HS-27A (cell line): Measurements from ENCODE around the gene TTC34.
A peak's percentile ranks its signal among the peaks of the same experiment; 100 is the strongest.
"Not testable (repeated sequence)": the region's sequence is repeated elsewhere in the genome, so short reads cannot be mapped to it uniquely, and the experiment has no call there.

Experiments used
- DNase-seq: peaks from one replicate; pipeline ENCODE4 v3.0.0-alpha.2; 2012; ENCODE audit warnings: low read depth, missing footprints

TTC34 gene

DNA sequence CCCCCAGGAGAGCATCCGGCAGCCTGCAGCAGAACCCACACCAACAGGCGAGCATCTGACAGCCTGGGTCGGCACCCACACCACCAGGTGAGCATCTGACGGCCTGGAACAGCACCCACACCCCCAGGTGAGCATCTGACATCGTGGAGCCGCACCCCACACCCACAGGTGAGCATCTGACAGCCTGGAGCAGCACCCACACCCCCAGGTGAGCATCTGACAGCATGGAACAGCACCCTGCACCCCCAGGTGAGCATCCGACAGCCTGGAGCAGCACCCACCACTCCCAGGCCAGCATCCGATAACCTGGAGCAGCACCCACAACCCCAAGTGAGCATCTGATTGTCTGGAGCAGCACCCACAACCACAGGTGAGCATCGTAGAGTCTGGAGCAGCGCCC is 124.8 kb downstream of the TTC34 start:
- DNase-seq, result not testable (repeated sequence)

DNA sequence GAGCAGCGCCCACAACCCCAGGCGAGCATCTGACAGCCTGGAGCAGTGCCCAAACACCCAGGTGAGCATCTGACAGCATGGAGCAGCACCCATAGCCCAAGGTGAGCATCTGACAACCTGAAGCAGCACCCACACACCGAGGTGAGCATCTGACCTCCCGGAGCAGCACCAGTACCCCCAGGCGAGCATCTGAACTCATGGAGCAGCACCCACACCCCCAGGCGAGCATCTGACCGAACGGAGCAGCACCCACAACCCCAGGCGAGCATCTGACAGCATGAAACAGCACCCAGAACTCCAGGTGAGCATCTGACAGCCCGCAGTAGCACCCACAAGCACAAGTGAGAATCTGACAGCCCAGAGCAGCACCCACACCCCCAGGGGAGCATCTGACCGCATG is 129.8 kb downstream of the TTC34 start:
- not testable (repeated sequence) for DNase-seq

DNA sequence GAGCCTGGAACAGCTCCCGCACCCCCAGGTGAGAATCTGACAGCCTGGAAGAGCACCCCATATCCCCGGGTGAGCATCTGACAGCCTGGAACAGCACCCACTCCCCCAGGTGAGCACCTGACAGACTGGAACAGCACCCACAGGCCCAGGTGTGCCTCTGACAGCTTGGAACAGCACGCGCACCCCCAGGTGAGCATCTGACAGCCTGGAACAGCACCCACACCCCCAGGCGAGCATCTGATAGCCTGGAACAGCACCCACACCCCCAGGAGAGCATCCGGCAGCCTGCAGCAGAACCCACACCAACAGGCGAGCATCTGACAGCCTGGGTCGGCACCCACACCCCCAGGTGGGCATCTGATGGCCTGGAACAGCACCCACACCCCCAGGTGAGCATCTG is 141.7 kb downstream of the TTC34 start:
- DNase-seq, result not testable (repeated sequence)

DNA sequence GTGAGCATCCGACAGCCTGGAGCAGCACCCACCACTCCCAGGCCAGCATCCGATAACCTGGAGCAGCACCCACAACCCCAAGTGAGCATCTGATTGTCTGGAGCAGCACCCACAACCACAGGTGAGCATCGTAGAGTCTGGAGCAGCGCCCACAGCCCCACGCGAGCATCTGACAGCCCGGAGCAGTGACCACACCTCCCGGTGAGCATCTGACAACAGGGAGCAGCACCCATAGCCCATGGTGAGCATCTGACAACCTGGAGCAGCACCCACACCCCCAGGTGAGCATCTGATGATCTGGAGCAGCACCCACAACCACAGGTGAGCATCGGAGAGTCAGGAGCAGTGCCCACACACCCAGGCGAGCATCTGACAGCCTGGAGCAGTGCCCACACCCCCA is 143.6 kb downstream of the TTC34 start:
- not testable (repeated sequence) for DNase-seq

DNA sequence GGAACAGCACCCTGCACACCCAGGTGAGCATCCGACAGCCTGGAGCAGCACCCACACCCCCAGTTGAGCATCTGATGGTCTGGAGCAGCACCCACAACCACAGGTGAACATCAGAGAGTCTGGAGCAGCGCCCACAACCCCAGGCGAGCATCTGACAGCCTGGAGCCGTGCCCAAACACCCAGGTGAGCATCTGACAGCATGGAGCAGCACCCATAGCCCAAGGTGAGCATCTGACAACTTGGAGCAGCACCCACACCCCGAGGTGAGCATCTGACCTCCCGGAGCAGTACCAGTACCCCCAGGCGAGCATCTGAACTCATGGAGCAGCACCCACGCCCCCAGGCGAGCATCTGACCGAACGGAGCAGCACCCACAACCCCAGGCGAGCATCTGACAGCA is 144.4 kb downstream of the TTC34 start:
- DNase-seq, result not testable (repeated sequence)

DNA sequence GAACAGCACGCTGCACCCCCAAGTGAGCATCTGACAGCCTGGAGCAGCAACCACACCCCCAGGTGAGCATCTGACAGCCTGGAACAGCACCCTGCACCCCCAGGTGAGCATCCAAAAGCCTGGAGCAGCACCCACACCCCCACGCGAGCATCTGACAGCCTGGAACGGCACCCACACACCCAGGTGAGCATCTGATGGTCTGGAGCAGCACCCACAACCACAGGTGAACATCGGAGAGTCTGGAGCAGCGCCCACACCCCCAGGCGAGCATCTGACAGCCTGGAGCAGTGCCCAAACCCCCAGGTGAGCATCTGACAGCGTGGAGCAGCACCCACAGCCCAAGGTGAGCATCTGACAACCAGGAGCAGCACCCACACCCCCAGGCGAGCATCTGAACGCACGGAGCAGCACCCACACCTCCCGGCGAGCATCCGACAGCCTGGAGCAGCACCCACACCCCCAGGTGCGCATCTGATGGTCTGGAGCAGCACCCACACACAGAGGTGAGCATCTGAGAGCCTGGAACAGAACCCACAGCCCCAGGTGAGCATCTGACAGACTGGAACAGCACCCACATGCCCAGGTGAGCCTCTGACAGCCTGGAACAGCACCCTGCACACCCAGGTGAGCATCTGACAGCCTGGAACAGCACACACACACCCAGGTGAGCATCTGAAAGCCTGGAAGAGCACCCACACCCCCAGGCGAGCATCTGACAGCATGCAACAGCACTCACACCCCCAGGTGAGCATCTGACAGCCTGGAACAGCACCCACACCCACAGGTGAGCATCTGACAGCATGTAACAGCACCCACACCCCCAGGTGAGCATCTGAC is 145.7 kb downstream of the TTC34 start:
- DNase-seq, result not testable (repeated sequence)

DNA sequence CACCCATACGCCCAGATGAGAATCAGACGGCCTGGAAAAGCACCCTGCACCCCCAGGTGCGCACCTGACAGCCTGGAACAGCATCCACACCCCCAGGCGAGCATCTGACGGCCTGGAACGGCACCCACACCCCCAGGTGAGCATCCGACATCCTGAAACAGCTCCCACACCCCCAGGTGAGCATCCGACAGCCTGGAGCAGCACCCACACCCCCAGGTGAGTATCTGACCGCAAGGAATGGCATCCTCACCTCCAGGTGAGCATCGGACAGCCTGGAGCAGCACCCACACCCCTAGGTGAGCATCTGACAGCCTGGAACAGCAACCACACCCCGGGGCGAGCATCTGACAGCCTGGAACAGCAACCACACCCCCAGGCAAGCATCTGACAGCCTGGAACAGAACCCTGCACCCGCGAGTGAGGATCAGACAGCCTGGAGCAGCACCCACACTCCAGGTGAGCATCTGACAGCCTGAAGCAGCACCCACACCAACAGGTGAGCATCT is 147.0 kb downstream of the TTC34 start:
- DNase-seq, result not testable (repeated sequence)

DNA sequence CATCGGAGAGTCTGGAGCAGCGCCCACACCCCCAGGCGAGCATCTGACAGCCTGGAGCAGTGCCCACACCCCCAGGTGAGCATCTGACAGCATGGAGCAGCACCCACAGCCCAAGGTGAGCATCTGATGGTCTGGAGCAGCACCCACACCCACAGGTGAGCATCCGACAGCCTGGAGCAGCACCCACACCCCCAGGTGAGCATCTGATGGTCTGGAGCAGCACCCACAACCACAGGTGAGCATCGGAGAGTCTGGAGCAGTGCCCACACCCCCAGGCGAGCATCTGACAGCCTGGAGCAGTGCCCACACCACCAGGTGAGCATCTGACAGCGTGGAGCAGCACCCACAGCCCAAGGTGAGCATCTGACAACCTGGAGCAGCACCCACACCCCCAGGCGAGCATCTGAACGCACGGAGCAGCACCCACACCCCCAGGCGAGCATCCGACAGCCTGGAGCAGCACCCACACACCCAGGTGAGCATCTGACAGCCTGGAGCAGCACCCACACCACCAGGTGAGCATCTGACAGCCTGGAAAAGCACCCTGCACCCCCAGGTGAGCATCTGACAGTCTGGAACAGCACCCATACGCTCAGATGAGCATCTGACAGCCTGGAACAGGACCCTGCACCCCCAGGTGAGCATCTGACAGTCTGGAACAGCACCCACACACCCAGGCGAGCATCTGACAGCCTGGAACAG is 147.6 kb downstream of the TTC34 start:
- DNase-seq, result not testable (repeated sequence)

DNA sequence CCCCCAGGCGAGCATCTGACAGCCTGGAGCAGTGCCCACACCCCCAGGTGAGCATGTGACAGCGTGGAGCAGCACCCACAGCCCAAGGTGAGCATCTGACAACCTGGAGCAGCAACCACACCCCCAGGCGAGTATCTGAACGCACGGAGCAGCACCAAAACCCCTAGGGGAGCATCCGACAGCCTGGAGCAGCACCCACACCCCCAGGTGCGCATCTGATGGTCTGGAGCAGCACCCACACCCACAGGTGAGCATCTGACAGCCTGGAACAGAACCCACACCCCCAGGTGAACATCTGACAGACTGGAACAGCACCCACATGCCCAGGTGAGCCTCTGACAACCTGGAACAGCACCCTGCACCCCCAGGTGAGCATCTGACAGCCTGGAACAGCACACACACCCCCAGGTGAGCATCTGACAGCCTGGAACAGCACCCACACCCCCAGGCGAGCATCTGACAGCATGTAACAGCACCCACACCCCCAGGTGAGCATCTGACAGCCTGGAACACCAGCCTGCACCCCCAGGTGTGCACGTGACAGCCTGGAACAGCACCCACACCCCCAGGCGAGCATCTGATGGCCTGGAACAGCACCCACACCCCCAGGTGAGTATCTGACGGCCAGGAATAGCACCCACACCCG is 148.4 kb downstream of the TTC34 start:
- DNase-seq, result not testable (repeated sequence)

DNA sequence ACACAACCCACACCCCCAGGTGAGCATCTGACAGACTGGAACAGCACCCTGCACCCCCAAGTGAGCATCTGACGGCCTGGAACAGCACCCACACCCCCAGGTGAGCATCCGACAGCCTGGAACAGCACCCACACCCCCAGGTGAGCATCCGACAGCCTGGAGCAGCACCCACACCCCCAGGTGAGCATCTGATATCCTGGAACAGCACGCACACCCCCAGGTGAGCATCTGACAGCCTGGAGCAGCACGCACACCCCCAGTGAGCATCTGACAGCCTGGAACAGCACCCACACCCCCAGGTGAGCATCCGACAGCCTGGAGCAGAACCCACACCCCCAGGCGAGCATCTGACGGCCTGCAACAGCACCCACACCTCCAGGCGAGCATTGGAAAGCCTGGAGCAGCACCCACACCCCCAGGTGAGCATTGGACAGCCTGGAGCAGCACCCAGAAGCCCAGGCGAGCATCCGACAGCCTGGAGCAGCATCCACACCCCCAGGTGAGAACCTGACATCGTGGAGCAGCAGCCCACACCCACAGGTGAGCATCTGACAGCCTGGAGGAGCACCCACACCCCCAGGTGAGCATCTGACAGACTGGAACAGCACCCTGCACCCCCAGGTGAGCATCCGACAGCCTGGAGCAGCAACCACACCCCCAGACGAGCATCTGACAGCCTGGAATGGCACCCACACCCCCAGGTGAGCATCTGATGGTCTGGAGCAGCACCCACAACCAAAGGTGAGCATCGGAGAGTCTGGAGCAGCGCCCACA is 149.2 kb downstream of the TTC34 start:
- DNase-seq, result not testable (repeated sequence)

DNA sequence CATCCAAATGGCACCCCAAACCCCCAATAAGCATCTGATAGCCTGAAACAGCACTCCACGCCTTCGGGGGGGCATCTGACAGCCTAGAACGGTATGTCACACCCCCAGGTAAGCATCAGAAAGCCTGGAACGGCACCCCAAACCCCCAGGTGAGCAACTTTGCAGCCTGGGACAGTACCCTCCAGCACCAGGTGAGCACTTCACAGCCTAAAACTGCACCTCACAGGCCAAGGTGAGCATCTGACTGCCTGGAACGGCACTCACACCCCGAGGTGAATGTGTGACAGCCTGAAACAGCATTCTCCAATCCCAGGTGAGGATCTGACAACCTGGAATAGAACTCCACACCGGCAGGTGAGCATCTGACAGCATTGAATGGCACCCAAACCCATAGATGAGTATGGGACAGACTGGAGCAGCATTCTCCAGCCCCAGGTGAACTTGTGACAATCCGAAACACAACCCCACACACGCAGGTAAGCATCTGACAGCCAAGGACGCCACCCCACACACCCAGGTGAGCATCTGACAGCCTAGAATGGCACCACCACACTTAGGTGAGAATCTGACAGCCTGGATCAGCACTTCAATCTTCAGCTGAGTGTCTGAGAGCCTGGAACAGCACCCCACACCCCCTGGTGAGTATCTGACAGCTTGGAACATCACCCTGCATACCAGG is 150.4 kb downstream of the TTC34 start:
- DNase-seq, result no peak

DNA sequence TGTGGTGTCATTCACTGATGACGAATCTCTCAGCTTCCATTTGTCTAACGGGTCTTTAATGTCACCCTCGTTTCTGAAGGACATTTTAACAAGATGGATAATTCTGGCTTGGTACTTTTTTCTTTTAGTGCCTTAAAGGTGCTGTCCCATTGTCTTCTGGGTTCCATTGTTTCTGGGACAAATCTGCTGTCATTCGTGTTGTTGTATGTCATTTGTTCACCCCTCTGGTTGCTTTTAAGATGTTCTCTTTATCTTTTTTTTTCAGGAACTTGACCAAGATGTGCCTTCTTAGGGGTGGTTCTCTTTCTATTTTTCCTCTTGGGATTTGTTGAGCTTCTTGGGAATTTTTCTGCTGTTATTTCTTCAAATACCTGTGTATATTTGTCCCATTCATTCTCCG is 154.7 kb downstream of the TTC34 start:
- no peak for DNase-seq

DNA sequence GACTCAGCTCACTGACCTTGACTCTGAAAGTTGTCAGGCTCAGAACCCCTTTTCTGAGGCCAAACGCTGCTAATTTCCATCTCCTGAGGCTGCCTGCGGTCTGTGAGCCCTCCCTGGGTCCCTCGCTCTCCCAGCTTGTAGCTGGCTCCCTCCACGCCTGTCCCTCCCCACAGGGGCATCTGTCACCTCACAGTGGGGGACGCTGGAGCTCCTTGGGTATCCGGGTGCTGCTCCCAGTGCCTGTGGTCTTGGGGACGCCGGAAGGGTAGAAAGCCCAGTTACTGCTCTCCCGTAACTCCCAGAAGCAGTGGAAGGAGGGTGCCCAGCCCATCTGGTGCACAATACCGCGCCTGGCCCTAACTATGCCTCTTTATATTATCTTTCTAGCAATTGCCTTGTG is 155.7 kb downstream of the TTC34 start:
- no peak for DNase-seq

DNA sequence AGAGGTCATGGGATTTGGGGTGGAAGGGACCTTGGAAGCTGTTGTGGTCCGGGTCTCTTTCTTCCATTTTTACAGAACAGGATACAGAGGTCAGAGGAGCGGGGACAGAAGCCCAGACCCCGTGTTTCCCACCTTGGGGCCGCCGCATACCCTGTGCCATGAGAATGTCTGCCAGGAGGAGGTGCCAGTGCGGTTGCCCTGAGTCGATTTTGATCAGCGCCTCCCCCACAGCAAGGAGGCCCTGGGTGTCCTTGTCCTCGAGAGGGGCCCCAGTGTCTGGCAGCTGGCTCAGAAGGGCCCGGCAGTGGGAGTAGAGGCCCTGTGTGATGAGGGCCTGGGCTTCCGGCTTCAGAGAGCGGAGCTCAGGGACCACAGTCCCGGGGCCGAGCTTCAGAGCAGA is 156.3 kb downstream of the TTC34 start:
- DNase-seq, result no peak

DNA sequence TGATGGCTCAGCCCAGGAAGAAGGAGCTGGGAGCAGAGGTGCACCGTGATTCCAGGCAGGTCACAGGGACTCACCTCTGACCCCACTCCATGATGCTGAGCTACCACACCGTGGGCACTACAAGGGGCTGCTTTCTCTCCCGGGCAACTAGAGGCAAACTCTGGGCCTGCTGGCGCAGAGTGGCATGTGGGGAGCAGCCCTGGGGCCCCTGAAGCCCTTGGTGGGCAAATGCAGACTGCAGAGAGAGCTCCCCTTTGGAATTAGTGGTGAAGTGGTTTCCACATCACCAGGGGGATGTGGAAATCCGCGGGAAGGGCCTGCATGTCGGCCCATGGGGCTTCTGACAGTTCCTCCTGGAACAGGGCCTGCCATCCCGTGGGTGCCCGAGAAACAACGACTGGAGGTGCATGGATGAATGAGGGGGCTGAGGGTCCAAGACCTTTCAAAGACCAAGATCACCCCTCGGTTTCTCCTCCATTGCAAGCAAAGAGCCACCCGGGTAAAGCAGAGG is 156.8 kb downstream of the TTC34 start:
- DNase-seq, result no peak

DNA sequence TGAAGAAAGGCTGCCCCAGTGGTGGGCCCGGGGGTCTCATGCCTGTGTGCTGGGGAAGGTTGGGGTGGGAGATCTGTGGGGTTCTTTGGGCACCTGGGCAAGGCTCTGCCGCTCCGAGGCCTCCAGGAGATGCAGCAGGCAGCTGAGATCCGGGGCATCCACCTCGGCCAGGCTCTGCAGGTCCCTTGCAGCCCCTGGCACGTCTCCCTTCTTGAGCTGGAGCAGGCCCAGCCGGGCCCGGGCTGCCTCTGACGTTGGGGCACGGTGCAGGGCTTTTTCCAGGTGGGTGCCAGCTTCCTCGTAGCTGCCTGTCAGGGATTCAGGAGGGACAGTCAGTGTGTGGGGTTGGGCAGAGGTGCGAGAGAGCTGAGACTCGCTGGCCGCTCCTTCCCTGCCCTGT is 157.3 kb downstream of the TTC34 start:
- no peak for DNase-seq

DNA sequence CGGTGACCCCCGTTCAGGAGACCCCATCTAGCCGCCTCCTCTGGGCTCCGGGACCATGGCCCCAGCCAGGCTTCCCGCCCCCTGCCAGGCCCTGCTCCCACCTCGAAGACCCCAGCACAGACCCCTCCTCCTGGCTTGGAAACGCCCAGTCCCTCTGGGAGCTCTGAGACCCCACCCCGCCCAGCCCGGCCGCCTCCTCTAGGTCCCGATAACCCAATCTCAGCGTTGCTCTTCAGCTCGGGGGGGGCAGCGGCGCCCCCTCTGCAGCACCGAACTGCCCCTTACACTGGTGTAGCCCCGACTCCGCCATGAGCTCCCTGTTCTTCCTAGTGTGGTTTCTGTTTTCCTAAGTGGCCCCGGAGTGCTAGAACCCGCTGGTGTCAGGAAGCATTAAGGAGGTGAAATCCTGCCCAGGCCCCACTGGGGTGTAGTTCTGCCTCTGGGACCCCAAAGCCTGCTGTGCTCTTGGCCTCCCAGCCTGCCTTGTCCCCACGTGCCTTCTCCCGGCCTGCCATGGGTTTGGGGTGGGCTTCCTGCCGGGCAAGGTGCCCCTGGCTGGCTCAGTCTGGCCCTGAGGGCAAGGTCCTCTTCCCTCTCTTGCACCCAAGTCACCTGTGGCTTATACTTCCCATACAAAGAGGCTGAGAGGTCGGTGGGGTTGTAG is 157.9 kb downstream of the TTC34 start:
- no peak for DNase-seq

DNA sequence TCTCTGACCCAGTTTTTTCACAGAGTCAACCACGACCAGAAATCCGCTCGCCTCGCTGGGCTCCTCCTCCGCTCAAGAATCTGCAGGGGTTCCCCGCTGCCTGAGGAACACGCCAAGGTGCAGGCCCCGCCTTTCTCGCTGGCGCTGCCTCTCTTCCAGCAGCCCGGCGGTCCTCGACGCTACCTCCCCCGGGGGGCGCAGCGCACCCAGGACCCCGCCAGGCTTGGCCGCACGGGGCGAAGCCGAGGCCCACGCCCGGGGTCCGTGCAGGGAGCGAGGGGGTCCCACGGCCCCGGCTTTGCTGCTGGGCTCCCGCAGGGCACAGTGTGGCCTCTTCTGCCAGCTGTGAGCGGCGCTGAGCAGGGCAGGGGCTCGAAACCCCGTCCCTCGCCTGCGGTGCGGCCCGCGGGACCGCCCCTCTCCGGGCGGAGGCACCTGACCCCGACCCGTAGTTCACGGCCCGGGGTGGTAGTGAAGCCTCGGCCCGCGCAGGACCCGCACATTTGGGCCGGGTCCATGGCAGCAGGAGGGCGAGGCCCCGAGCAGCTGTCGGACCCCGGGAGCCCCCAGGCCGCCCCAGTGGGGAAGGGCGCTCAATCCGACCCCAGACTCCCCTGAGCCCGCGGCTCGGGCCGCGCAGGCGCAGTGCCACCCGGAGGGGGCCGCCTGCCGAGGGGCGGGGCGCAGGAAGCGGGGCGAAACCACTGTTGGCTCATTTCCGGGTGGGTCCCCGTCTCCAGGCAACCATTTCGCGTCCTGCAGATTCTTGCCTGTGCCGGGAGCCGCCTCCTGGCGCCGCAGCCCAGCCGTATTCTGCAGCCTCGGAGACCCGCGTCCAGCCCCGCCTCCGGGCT is 158.7 kb downstream of the TTC34 start:
- DNase-seq, result peak; percentile 65

DNA sequence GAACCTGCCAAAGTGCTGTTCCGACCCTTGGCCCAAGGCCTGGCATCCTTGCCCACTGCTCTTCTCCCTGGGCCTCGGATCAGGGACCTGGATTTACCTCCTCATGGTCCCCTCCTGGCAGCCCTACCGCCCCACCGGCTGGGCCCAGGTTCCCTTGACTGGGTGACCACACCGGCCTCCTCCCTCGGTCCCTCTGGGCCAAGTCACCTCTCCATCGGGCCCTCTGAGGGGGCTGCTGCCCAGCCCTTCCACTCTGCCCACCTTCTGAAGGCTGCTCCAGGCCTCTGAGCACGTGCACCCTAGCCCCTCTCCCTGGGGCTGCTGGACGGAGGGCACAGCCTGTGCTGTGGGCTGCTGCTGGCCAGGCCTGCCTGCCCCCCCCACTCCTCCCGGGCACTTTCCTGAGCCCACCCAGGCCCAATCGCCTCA is 159.3 kb downstream of the TTC34 start:
- no peak for DNase-seq
